Measurements from ENCODE around the gene FOXN3.

DNA sequence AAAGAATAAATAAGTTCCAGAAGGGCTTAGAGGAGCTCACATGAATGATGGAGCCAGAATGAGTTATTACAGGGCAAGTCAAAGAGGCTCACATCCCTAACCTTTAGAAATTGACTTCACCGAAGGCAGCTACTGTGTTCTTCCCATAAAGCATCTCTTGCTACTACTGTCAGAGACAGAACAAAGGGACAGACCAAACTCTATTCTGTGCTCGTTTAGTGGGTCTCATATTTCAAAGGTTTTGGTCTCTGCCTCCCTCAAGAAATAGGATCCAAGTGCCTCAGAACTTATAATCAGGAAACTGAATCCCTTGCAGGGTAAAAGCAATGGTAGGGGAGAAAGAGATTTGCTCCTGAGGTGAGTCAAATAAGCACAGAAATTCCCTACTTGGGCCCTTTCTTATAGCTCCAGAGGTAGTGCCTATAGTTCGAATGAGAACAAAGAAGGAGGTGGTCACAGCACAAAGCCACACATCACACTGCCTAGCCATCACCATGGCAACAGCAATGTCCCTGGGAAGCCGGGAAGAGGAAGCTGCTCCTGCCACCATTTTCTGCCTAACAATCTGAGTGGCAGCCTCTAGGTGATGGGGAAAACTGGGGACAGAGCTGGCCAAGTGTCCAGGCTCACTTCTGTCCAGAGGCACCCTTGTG lies 294.9 kb downstream of the FOXN3 start:
- TF ChIP-seq POLR2A (IDR thresholded peaks at IDR 0.05) (no peak), POLR2AphosphoS5 (IDR thresholded peaks at IDR 0.05) (no peak)
- TF ChIP-seq, protein P1, sequence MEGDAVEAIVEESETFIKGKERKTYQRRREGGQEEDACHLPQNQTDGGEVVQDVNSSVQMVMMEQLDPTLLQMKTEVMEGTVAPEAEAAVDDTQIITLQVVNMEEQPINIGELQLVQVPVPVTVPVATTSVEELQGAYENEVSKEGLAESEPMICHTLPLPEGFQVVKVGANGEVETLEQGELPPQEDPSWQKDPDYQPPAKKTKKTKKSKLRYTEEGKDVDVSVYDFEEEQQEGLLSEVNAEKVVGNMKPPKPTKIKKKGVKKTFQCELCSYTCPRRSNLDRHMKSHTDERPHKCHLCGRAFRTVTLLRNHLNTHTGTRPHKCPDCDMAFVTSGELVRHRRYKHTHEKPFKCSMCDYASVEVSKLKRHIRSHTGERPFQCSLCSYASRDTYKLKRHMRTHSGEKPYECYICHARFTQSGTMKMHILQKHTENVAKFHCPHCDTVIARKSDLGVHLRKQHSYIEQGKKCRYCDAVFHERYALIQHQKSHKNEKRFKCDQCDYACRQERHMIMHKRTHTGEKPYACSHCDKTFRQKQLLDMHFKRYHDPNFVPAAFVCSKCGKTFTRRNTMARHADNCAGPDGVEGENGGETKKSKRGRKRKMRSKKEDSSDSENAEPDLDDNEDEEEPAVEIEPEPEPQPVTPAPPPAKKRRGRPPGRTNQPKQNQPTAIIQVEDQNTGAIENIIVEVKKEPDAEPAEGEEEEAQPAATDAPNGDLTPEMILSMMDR (IDR thresholded peaks at IDR 0.05 in 8 of 11, conservative IDR thresholded peaks at IDR 0.05 in 3 of 11), result no peak
